Stimulated activated CD4-positive, alpha-beta T cell treated with anti-CD3 and anti-CD28 coated beads, Interleukin-4, amount 100 ng/mL, for 48 hours (primary cell): ENCODE data around the gene CRB2.

Source experiments
- DNase-seq, 2 donors: peaks; one replicate each; pipeline ENCODE4 v3.0.0-alpha.2; 2020; ENCODE audit warnings: low read depth in 2 of 2

CRB2 gene

DNA sequence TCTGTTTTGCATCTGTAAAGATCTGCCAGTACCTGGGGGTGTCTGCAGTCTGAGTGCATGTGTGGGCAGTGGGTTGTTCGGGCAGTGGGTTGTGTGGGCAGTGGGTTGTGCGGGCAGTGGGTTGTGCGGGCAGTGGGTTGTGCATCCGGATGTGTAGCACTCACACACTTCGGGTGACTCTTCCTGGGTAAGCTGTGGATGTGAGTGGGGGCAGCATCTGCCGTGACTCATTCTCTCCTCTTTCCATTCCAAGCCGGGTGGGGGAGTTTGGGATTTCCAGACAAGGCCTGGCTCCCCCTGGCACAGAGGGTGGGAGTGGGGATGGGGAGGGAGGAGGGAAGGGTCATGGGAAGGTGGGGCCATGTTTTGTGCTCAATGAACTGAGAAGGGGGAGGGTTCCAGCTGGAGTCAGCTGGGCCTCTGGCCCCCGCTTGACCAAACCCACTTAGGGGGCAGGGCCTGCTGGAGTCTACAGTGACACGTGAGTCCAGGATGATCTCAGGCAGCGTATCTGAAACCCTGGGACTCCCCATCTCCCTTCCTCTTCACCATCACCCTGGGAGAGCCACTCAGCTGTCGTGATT is 8.3 kb downstream of the CRB2 start:
- DNase-seq: no peak

DNA sequence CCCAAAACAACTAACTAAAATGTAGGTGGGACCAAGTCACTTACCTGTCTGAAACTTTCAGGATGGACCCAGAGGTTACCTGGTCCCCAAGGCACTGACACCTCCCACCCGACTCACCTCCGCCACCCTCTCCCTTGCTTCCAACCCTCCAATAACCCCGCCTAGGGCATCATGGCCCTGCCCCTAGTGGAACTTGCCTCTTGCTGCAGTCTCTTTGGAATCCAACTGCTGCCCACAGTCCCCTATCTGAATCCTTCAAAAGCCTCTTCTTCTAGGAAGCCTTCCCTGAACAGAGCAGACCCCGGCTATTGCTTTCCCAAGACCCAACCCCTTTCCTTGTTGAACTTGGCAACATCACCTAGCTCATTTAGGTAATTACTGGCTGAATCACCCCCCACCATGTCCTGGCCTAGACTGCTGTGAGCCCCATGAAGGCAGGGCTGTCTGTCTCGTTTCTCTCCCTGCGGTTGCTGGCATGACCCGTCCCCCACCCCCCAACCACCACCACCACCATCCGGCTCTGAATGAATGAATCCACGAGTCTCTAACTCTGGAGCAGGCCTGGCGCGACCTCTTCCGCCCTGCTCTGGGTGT is 9.4 kb downstream of the CRB2 start:
- no peak for DNase-seq

DNA sequence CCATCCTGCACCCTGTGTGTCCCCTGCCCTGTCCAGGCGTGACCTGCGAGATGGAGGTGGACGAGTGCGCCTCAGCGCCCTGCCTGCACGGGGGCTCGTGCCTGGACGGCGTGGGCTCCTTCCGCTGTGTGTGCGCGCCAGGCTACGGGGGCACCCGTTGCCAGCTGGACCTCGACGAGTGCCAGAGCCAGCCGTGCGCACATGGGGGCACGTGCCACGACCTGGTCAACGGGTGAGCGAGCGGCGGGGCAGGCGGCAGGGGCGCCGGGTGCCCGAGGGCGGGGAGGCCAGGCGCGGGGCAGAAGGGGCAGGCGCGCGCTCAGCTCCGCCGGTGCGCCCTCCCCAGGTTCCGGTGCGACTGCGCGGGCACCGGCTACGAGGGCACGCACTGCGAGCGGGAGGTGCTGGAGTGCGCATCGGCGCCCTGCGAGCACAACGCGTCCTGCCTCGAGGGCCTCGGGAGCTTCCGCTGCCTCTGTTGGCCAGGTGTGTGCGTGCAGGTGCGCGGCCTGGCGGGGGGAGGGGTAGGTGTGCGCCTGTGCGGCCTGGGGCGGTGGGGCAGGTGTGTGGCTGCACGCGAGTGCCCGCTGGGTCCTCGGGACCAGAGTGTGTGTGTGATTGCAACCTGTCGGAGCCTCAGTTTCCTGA is 10.0 kb downstream of the CRB2 start:
- DNase-seq: no peak

DNA sequence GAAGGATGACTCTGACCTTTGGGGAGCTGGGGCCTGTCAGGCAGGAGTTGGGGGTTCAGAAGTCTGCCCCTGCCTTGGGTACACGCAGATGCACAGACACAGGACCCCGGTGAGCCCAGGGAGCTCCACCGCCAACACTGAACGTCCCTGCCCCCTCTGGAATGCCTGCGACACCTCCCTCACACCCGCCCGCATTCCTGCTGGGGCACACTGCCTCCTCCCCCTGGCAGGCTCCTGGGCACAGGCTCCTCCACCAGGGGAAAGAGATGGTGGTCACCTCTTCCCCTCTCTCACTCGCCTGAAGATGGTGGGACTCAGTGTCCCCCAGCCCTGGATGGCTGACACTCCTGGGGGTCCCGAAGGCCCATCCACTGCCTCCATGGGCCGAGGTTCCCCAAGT is 12.0 kb downstream of the CRB2 start:
- no peak for DNase-seq

DNA sequence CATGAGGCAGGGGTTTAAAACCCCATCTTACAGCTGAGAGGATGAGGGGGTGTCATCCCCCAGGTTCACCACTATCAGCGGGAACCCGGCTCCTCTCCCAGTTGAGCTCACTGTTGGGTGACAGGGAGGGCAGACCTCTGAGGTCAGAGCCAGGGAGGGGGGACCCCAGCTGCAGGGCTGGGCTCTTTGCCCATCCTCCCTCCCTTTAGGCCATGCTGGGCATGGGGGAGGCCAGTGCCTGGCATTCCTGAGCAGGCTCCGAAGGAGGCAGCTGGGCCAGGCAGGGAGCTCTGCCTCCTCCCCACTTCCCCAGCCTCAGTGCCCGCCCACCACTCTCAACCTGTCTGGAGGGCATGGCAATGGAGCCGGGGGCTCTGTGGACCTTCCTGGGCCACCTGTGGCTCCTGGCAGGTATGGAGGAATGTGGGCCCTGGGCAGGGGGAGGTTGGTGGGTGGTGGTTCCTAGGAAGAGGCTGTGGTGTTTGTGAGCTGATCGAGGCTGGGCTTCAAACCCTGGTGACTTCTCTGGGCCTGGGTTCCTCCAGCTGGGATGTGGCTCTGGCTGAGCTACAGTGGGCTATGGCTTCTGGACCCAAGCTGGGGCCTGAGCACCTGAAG is 12.6 kb downstream of the CRB2 start:
- DNase-seq: no peak

GRCh38 chr9:123369296-123369695 is 13.3 kb downstream of the CRB2 start:
- DNase-seq: no peak

DNA sequence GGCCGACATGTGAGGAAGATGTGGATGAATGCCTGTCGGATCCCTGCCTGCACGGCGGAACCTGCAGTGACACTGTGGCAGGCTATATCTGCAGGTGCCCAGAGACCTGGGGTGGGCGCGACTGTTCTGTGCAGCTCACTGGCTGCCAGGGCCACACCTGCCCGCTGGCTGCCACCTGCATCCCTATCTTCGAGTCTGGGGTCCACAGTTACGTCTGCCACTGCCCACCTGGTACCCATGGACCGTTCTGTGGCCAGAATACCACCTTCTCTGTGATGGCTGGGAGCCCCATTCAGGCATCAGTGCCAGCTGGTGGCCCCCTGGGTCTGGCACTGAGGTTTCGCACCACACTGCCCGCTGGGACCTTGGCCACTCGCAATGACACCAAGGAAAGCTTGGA is 14.1 kb downstream of the CRB2 start:
- DNase-seq: no peak

DNA sequence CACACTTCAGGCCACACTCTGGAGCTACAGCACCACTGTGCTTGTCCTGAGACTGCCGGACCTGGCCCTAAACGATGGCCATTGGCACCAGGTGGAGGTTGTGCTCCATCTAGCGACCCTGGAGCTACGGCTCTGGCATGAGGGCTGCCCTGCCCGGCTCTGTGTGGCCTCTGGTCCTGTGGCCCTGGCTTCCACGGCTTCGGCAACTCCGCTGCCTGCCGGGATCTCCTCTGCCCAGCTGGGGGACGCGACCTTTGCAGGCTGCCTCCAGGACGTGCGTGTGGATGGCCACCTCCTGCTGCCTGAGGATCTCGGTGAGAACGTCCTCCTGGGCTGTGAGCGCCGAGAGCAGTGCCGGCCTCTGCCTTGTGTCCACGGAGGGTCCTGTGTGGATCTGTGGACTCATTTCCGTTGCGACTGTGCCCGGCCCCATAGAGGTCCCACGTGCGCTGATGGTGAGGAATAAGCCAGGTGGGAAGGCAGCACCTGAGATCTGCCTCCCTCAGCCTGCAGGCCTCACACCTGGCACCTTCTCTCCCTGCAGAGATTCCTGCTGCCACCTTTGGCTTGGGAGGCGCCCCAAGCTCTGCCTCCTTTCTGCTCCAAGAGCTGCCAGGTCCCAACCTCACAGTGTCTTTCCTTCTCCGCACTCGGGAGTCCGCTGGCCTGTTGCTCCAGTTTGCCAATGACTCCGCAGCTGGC is 14.7 kb downstream of the CRB2 start:
- DNase-seq: no peak

DNA sequence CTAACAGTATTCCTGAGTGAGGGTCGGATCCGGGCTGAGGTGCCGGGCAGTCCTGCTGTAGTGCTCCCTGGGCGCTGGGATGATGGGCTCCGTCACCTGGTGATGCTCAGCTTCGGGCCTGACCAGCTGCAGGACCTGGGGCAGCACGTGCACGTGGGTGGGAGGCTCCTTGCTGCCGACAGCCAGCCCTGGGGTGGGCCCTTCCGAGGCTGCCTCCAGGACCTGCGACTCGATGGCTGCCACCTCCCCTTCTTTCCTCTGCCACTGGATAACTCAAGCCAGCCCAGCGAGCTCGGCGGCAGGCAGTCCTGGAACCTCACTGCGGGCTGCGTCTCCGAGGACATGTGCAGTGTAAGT is 15.2 kb downstream of the CRB2 start:
- DNase-seq: no peak

GRCh38 chr9:123371805-123372590 is 16.0 kb downstream of the CRB2 start:
- no peak for DNase-seq

- DNase-seq: no peak
Observed at GRCh38 chr9:123372766-123373446, 16.9 kb downstream of the CRB2 start.

- DNase-seq: no peak
Observed at GRCh38 chr9:123373447-123373923, 17.5 kb downstream of the CRB2 start.

GRCh38 chr9:123373946-123374345 is 17.9 kb downstream of the CRB2 start:
- no peak for DNase-seq

DNA sequence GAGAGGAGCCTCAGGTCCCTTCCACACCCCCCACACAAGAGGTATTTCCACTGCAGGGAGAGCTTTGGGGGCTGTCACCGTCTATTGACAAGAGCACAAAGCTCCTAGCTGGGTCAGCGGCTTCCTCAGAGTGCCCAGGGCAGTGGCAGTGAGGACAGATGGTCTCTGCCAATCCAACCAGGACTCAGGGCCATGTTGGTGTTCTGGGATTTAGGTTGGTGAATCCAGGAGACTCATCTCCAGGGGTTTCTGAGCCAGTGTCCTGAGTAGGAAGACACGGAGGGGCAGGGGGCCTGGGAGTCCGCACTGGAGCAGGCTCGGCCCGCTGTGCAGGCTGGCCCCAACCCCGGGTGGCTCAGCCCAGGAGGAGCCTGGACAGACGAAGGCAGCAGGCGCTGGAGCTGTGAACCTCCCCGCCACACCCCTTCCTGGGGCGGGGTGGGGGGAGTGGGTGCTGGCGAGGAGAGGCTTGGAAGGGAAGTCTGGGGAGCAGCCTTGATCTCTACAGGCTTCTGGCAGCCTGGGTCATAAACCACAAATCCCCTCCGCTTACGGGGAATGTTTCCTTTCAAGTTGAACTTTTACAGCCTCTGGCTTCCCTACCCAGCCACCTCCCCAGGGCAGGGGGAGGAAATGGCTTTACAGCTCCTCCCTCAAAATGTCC is 19.6 kb downstream of the CRB2 start:
- DNase-seq: no peak

DNA sequence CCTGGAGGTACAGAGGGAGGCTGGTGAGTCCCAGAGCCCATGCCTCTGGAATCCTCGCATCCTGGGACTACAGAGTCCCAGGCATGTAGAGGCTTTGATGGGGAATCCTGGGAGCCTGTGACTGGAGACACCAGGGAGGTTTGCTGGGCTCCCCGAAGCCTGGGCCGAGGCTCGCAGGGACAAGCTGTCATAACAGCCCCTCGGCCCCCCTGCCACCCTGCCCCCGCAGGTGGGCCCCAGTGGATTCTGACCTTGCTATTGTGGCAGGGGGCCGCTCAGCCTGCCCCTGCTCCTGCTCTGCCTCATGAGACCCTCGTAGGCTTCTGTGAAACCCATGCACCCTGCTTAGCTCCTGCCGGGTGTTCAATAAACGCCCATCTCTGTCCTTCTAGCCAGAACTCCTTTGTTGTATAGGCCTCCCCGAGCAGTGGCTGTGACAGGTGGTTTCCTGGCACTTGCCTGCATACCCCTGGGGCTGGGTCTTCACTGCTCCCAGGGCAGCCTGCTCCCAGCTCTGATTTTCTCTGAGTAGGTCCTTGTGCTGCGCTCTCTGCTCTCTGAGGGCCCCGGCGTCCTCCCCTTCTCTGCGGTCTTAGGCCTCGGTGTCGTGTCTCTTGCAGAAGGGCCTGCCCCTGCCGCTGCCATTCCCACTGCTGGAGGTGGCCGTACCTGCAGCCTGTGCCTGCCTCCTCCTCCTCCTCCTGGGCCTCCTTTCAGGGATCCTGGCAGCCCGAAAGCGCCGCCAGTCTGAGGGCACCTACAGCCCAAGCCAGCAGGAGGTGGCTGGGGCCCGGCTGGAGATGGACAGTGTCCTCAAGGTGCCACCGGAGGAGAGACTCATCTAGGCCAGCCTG is 20.4 kb downstream of the CRB2 start:
- DNase-seq: no peak

- DNase-seq: no peak
Observed at GRCh38 chr9:123377211-123377971, 21.4 kb downstream of the CRB2 start.

GRCh38 chr9:123378025-123378424 is 22.0 kb downstream of the CRB2 start:
- no peak for DNase-seq

DNA sequence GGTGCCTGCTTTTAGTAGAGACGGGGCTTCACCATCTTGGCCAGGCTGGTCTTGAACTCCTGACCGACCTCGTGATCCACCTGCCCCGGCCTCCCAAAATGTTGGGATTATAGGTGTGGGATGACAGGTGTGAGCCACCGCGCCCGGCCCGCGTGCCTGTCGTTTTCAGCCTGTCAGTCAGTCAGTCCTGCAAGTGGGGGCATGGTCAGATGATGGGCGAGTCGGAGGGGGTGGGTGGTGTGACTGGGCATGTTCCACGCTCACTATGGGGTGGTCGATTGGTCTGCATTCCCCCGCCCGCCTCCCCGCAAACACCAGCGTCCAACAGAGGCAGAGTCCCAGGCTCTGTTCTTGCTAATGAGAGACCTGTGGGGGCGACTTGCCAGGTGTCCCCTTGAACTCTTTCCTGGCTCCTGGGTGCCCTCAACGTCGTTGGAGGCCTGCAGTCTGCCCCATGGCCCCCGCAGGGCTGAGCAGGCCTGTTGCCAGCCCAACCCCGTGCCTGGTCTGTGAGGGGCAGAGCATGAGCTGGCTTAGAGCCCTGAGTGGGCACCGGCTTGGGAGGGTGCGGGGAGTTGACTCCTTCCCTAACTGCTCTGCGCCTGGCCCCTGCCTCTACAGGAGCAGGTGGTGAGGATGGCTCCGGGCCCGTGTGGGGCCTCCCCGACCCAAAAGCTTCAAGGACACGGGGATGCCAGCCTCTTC is 23.1 kb downstream of the CRB2 start:
- DNase-seq: no peak
